GM12892 (cell line): ENCODE results near the gene PNISR.

ENCODE experiments used
- POLR2A ChIP-seq: IDR thresholded peaks from 2 replicates; pipeline ENCODE4 v1.6.1; 2011; ENCODE audit warnings: low read depth, low read length, control low read depth
- POLR2AphosphoS5 ChIP-seq: IDR thresholded peaks from 2 replicates; pipeline ENCODE4 v1.6.1; 2011; ENCODE audit warnings: low read depth, low read length, control low read depth
- TAF1 ChIP-seq: IDR thresholded peaks from 2 replicates; pipeline ENCODE4 v1.6.1; 2011; ENCODE audit warnings: low read depth, mild to moderate bottlenecking, control low read depth, low read length, borderline replicate concordance

DNA sequence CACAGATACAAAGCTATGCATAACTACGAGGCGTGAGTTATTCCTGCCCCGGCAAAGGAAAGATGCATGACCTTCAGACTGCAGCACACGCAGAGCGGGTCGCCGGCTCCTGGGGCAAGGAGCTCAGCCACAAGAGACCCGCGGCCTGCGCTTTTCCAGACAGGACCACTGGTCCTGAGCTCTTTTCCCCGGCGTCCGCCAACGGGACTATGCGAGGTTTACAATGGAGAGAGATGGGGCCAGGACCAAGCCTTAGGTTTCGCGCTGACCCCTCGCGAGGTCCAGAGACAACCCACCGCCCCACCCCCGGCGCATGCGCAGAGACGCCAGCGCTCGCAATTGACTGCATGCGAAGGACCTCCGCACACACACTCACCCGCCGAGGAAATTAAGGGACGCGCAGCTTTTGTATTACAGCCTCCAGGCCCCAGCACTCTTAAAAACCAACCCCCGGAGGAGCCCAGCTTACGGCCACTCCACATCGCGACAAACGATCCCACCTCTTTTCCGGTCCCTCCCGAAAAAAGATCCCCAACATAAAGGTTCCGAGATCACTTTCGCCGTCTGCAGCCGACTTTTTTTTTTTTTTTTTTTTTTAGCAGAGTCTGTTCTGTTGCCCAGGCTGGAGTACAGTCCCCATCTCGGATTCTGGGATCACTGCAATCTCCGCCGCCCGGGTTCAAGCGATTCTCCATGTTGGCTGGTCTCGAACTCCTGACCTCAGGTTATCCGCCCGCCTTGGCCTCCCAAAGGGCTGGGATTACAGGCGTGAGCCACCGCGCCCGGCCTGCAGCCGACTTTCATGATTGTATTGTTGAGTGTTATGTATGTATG lies 31.2 kb downstream of the PNISR start, which contains the start of gene COQ3:
- TF ChIP-seq POLR2A (peak; percentile 64; the same call in 1 of the 2 replicates), TAF1 (peak; percentile 84), POLR2AphosphoS5 (peak; percentile 59)
